ENCODE data around the gene FUBP3.
"Not testable (repeated sequence)": the region's sequence is repeated elsewhere in the genome, so short reads cannot be mapped to it uniquely, and the experiment has no call there.

Gene FUBP3

DNA sequence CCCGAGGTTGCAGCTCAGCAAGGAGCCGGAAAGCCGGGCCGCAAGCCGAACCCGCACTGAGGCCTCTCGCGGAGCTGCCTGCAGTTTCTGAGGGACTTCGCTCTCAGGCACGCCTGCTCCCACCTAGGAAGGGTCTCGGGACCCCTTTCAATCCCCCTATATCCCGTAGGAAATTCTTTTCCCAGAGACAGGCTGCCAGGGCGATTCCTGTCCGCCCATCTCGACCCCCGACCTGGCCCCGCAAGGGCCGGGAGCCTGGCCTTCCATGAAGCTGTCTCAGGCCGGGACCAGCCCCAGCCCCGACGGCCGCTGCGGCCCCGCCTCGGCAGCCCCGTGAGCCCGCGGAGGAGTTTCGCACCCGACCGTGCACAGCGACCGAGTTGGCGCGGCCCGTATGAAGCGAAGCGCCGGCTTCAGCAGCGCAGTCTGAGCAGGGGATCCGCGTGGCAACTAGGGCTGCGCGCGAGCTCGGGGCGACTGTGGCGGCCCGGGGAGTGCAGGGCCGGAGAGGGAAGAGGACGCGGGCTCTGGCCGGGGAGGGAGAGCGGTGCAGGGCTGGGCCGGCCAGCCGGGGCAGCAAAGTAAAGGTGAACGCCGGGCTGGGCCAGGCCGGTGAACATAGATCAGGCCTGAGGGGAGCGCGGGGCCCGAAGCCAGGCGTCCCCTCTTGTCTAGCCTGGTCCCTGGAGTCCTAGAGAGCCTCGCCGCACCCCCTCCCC, 84.0 kb downstream of the FUBP3 start:
- no peak for DNase-seq

DNA sequence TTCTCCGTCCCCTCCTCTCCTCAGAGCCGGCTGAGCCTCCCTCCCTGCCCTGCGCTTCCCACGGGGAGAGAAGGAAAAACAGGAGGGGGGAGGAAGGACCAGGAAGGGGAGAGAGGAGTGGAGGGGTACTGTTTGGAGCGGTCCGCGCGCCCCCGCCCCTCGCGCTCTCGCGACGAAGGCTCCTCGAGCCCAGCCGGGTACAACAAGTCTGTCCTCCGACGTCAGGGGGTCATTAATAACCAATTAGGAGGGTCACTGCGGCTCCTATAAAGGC, 84.5 kb downstream of the FUBP3 start:
- DNase-seq, result no peak

DNA sequence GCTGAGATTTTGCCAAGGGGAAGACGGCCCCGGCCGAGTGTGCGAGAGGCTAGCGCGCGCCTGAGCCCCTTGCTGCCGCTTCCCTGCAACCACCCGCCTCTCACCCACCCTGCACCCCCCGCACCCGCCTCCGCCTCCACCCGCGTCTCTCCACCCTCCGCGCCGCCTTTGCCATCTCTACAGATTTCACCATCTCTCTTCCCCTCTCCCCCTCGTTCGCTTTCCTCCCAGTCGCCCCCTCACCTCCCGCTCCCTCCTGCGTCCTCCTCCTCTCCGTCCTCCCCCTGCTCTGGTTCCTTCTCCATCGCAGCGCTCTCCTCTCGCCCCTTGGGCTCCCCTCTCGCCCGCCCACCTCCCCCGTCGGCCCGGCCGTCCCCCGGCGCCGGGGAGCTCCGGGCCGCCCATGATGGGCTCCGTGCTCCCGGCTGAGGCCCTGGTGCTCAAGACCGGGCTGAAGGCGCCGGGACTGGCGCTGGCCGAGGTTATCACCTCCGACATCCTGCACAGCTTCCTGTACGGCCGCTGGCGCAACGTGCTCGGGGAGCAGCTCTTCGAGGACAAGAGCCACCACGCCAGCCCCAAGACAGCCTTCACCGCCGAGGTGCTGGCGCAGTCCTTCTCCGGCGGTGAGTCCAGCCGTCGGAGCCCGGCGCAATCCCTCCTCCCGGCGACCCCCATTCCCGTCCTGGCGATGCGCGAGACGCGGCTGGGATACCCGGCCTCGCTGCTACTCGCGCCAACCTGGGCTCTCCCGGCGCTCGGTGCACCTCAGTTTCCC, 85.1 kb downstream of the FUBP3 start, which contains the start of gene PRDM12:
Gene PRDM12, plus strand, starts transcription at position 344 of the 778 bp plus-strand sequence. Its CDS starts 60 bp downstream, at position 404.
- DNase-seq, result no peak

DNA sequence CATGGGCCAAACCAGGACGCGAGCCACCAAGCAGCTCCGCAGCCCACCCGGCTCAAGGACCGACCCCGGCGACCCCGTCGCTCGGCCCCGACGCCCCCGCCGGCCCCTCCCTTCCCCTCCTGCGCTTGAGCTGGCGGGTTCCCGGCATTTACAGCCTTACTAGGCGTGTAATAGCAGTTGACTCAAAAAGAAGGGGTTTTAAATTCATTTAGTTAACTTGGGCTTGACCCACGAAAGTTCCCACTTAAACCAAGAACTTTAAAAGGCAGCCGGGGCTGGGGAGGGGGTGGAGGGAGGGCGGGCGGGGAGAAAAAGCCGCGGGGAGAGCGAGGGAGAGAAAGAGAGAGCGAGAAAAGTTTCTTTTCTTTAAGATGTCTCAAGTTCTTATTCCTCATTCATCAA, 85.7 kb downstream of the FUBP3 start:
- no peak for DNase-seq

- no peak for DNase-seq
Observed at GRCh38 chr9:130665431-130666392, 86.3 kb downstream of the FUBP3 start.

DNA sequence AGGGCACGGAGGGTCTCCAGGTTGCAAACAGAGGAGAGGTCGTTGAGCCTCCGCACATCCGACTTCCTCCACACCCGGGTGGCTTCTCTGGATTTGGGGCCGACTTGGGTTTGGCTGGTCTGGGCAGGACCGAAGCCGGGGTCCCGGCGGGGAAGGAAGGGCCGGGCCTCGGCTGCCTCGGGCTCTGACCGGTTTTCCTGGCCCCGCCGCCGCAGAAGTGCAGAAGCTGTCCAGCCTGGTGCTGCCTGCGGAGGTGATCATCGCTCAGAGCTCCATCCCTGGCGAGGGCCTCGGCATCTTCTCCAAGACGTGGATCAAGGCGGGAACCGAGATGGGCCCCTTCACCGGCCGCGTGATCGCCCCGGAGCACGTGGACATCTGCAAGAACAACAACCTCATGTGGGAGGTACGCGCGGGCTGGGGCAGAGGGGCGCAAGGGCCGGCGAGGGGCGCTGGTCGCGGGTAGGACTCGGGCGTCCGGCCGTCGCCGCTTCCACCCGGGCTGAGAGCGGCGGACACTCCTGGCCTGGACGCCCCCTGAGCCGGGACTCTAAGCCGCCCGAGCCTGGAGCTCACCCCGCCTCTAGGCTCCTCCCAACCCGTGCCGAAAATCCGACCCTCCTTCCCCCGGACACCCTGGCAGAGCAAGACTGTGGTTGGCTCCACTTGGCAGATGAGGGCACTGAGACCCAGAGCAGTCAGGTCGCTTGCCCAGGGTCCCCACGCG, 87.2 kb downstream of the FUBP3 start:
- no peak for DNase-seq

- no peak for DNase-seq
Observed at GRCh38 chr9:130667120-130667435, 87.7 kb downstream of the FUBP3 start.

- DNase-seq, result no peak
Observed at GRCh38 chr9:130668196-130668595, 88.8 kb downstream of the FUBP3 start.

- no peak for DNase-seq
Observed at GRCh38 chr9:130668659-130669058, 89.3 kb downstream of the FUBP3 start.

DNA sequence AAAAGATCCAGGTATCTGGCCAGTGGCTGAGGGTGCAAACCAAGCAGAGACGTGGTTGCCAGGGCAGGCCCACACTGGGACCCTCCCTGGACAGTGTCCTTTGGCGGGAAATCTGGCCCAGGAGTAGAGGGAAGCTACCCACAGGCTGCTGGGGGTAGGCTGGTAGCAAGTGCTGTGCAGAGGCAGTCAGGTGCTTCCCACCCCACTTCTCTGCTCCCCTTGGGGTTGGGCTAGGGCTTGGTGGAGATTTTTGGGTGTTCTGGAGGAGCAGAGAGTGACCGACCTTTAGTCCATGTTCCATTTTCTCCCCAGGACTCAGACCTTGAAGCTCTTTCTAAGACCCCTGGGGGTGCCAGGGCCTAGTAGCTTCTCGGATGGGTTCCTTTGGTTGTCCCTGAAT, 90.6 kb downstream of the FUBP3 start:
- DNase-seq, result no peak

- DNase-seq, result no peak
Observed at GRCh38 chr9:130670644-130671043, 91.3 kb downstream of the FUBP3 start.

DNA sequence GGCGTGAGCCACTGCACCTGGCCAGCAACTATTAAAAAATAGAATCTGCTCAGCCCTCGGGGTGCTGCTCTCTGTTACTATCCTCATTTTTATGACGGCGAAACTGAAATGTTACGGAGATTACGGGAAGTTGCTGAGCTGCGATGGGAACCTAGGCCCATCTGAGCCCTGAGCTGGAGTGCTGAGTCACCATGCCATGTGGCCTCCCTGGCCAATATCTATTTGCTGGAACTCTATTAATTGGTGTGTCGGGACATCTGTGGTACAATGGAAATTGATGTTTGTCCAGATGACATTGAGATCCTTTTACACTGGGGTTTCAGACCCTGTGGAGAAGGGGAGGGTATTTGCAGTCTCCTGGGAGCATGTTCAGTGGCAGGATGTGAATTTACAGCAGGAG, 93.1 kb downstream of the FUBP3 start:
- no peak for DNase-seq

- no peak for DNase-seq
Observed at GRCh38 chr9:130672933-130673615, 93.7 kb downstream of the FUBP3 start.

DNA sequence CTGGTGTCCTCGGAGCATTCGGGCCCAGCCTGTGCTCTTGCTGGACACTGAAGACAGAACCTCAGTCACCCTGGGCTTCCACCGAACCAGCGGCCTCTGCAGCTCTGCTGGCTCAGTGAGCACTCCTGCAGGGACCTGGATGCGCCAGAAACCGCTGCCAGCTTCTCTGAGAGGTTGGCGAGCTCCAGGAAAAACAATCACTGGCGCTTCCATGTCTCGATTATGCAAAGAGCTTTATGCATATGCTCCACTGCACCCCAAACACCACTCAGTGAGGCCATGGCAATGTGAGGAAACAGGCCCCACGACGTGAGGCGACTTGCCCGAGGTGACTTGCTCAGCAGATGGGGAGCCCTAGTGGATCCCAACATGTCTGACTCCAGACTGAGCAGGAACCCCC, 96.0 kb downstream of the FUBP3 start:
- no peak for DNase-seq

DNA sequence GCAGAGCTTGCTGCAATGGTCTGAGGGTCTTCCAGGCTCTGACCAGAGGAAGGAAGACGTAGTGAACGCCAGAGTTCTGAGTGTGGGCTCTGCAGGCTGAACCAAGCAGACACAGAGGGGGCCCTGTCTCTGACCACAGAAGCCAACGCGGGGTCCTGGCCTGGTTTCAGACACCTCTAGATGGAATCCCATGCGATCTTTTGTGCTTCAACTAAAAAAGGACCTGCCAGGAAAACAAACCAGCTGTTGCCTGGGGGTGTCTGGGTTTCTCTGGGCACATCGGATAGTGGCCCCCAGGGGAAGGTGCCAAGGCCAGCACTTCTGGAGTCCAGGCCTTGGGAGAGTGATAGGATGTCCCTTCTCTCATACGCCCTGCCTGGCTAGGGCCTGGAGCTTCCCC, 97.9 kb downstream of the FUBP3 start:
- no peak for DNase-seq

DNA sequence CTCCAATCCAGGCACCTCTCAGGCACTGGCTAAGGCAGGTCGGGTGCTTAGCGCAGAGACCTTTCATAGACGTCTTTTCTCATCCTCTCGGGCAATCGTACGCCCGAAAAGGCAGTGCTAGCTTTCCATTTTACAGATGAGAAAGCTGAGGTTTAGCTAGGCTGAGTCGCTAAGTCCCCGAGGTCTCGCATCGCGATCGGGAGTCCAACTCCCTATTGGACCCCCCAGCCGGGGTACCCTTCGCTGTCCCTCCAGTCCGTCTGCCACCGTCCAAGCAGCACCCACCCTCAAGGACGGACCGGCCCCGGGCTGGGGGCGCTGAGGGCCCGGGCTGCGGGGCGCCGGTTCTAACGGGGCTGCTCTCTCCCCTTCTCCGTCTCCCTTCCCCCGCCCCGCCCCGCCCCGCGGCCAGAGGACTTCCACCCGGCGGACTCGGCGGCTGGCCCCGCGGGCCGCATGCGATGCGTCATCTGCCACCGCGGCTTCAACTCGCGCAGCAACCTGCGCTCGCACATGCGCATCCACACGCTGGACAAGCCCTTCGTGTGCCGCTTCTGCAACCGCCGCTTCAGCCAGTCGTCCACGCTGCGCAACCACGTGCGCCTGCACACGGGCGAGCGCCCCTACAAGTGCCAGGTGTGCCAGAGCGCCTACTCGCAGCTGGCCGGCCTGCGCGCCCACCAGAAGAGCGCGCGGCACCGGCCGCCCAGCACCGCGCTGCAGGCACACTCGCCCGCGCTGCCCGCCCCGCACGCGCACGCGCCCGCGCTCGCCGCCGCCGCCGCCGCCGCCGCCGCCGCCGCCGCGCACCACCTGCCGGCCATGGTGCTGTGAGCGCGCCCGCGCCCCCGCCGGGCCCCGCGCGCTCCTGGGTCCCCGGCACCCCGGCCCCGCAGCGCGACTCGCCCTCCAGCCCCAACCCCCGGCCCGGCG, 101.7 kb downstream of the FUBP3 start:
- DNase-seq, result peak; percentile 90

GRCh38 chr9:130681769-130682420, 102.5 kb downstream of the FUBP3 start:
- peak; percentile 7 for DNase-seq

GRCh38 chr9:130682421-130683121, 103.2 kb downstream of the FUBP3 start:
- DNase-seq, result peak; percentile 60

GRCh38 chr9:130685104-130685503, 105.7 kb downstream of the FUBP3 start:
- no peak for DNase-seq

GRCh38 chr9:130685945-130686344, 106.6 kb downstream of the FUBP3 start:
- DNase-seq, result not testable (repeated sequence)

Measured in NCI-H226 (cell line).